ENCODE measurements around the gene GPC5.

DNA sequence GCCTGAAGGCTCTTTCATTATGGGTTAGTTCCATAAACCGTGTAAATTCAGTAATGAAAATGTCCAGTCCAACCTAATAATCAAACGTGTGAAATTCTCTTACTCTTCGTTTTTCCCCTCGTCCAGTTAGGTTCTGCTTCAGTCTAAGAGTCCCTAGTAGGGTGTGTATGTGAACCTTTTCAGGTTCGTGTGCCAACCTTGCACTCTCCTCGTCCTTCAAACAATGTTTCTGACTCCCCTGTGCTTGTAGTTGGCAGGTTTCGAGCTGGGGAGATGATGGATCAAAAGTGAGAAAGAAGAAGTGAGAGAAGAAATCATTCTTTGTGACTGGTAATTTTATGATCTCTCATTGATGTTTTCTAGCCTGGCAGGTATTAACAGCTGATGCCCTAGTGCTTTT is 366.1 kb downstream of the GPC5 start:
- TF ChIP-seq, protein P1, sequence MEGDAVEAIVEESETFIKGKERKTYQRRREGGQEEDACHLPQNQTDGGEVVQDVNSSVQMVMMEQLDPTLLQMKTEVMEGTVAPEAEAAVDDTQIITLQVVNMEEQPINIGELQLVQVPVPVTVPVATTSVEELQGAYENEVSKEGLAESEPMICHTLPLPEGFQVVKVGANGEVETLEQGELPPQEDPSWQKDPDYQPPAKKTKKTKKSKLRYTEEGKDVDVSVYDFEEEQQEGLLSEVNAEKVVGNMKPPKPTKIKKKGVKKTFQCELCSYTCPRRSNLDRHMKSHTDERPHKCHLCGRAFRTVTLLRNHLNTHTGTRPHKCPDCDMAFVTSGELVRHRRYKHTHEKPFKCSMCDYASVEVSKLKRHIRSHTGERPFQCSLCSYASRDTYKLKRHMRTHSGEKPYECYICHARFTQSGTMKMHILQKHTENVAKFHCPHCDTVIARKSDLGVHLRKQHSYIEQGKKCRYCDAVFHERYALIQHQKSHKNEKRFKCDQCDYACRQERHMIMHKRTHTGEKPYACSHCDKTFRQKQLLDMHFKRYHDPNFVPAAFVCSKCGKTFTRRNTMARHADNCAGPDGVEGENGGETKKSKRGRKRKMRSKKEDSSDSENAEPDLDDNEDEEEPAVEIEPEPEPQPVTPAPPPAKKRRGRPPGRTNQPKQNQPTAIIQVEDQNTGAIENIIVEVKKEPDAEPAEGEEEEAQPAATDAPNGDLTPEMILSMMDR (IDR thresholded peaks at IDR 0.05) = no peak
- TF ChIP-seq EZH2 (IDR thresholded peaks at IDR 0.05) (no peak), EZH2phosphoT487 (IDR thresholded peaks at IDR 0.05) (no peak)
